Ishikawa (cell line): ENCODE measurements around the gene ROBO3.

ENCODE experiments used
- CEBPB ChIP-seq: IDR thresholded peaks from 2 replicates; pipeline ENCODE4 v1.6.1; 2012
- CREB1 ChIP-seq: IDR thresholded peaks from 2 replicates; pipeline ENCODE4 v1.6.1; 2012; ENCODE audit warnings: low read depth
- EGR1 ChIP-seq: IDR thresholded peaks from 2 replicates; pipeline ENCODE4 v1.6.1; 2012
- EP300 ChIP-seq: IDR thresholded peaks from 2 replicates; pipeline ENCODE4 v1.6.1; 2012; ENCODE audit warnings: borderline replicate concordance
- FOXM1 ChIP-seq: IDR thresholded peaks from 2 replicates; pipeline ENCODE4 v1.6.1; 2012; ENCODE audit warnings: low read depth, borderline replicate concordance
- NFIC ChIP-seq: IDR thresholded peaks from 2 replicates; pipeline ENCODE4 v1.6.1; 2012
- RAD21 ChIP-seq: IDR thresholded peaks from 2 replicates; pipeline ENCODE4 v1.6.1; 2012; ENCODE audit warnings: low read depth
- TAF1 ChIP-seq: IDR thresholded peaks from 2 replicates; pipeline ENCODE4 v1.6.1; 2012; ENCODE audit warnings: low read depth, mild to moderate bottlenecking
- TCF12 ChIP-seq: IDR thresholded peaks from 2 replicates; pipeline ENCODE4 v1.6.1; 2012; ENCODE audit warnings: low read depth
- TEAD4 ChIP-seq: IDR thresholded peaks from 2 replicates; pipeline ENCODE4 v1.6.1; 2012
- YY1 ChIP-seq: IDR thresholded peaks from 2 replicates; pipeline ENCODE4 v1.6.1; 2012; ENCODE audit warnings: low read depth
- ZBTB7A ChIP-seq: IDR thresholded peaks from 2 replicates; pipeline ENCODE4 v1.6.1; 2012; ENCODE audit warnings: low read depth
- TF ChIP-seq, protein P1 (sequence below): IDR thresholded peaks from 2 replicates; pipeline ENCODE4 v1.6.1; 2012; ENCODE audit warnings: low read depth, mild to moderate bottlenecking
- TF ChIP-seq, protein P2 (sequence below): IDR thresholded peaks from 2 replicates; pipeline ENCODE4 v1.6.1; 2012
- TF ChIP-seq, protein P3 (sequence below): IDR thresholded peaks from 2 replicates; pipeline ENCODE4 v1.6.1; 2012

The ROBO3 gene

DNA sequence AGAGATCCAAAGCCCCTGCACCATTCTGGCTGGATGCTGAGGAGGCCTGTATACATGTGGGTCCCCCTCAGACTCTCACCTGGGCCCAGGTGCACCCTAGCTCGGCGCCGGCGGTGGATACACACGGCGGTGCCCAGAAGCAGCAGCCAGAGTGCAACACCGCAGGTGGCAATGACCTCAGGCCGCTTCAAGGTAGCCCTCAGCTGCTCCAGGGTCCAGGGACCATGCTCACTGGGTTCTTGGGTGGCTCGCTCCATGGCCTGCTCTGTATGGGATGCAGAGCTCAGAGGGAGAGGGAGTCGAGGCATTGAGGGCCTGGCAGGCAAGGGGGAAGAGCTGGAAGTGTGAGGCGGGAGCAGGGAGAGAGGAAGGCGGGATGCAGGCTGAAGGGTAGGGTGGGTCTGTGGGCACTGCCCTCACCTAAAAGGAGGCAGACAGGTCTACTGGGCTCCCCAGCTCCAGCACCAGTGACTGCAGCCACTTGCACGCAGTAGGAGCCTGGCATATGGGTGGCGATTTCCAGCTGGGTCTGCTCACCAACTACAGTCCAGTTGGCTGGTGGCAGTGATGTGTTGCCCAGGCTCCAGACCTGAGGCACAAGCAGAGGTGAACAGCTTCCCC, 28.7 kb downstream of the ROBO3 start:
- no peak for TF ChIP-seq RAD21
- no peak for TF ChIP-seq CEBPB
- TF ChIP-seq, protein P1, sequence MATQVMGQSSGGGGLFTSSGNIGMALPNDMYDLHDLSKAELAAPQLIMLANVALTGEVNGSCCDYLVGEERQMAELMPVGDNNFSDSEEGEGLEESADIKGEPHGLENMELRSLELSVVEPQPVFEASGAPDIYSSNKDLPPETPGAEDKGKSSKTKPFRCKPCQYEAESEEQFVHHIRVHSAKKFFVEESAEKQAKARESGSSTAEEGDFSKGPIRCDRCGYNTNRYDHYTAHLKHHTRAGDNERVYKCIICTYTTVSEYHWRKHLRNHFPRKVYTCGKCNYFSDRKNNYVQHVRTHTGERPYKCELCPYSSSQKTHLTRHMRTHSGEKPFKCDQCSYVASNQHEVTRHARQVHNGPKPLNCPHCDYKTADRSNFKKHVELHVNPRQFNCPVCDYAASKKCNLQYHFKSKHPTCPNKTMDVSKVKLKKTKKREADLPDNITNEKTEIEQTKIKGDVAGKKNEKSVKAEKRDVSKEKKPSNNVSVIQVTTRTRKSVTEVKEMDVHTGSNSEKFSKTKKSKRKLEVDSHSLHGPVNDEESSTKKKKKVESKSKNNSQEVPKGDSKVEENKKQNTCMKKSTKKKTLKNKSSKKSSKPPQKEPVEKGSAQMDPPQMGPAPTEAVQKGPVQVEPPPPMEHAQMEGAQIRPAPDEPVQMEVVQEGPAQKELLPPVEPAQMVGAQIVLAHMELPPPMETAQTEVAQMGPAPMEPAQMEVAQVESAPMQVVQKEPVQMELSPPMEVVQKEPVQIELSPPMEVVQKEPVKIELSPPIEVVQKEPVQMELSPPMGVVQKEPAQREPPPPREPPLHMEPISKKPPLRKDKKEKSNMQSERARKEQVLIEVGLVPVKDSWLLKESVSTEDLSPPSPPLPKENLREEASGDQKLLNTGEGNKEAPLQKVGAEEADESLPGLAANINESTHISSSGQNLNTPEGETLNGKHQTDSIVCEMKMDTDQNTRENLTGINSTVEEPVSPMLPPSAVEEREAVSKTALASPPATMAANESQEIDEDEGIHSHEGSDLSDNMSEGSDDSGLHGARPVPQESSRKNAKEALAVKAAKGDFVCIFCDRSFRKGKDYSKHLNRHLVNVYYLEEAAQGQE, result no peak
- TF ChIP-seq CREB1, result no peak
- no peak for TF ChIP-seq NFIC
- no peak for TF ChIP-seq ZBTB7A
- no peak for TF ChIP-seq YY1
- no peak for TF ChIP-seq TEAD4
- TF ChIP-seq TCF12, result no peak
- no peak for TF ChIP-seq FOXM1
- TF ChIP-seq TAF1, result no peak

DNA sequence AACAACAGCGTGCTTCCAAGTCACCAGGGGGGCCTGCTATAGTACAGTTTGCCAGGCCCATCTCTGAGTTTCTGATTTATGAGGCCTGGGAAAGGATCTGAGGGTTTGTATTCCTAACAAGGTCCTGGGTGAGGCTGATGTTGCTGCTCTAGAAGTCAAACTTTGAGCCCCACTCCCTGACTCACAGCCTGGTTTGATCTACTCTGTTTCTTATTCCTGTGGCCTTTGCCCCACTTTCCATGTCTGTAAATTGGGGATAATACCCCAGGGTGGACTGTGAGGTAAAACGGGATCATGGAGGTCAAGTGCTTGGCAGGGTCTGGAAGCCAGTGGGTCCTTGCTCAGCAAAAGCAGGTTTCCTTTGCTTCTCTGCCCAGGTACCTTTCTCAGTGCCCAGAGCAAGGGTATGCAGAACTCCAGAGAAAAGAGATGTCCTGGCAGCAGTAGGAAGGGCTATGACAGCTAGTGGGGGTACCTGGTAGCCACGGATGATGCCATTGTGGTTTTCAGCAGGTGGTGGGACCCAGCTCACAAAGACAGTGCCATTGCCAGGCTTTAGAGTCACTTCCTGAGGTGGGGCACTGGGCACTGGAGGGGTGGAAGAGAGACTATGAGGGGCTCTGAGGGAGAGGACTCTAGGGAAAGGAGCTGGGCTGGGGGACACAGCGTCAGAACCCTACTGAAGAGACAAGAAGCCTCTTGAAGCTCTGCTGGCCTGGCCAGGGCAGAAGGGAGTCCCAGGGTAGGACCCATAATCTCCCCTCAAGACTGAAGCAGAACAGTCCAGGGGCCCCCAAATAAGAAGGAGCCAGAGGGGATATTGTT, 29.6 kb downstream of the ROBO3 start:
- TF ChIP-seq EP300 (no peak), FOXM1 (no peak), CREB1 (no peak), YY1 (no peak)
- TF ChIP-seq, protein P2, sequence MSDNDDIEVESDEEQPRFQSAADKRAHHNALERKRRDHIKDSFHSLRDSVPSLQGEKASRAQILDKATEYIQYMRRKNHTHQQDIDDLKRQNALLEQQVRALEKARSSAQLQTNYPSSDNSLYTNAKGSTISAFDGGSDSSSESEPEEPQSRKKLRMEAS, result no peak

DNA sequence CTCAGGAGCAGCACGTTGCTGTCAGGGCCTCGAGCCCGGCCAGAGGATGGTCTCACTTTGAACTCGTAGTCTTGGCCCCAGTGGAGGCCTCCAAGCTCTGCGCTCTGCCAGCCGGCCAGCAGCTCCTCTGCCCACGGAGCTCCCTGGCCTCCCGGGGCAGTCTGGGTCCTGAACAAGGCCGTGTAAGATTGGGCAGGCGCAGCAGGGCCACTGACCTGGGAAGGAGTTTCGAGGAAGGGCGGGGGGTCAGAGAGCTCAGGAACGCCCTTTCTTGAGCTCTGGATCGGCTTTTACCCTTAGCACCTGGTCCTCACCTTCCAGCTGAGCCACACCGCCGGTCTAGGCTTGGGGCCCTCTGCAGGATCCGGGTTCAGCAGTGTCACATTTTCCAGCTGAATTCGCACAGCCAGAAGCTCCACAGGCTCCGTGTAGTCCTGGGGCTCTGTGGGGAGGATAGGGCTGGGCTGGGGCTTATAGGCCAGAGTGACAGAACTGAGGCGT, 30.3 kb downstream of the ROBO3 start:
- TF ChIP-seq TCF12 (no peak), TAF1 (no peak), EP300 (no peak), CREB1 (no peak), RAD21 (no peak), EGR1 (no peak), NFIC (no peak), CEBPB (no peak)

DNA sequence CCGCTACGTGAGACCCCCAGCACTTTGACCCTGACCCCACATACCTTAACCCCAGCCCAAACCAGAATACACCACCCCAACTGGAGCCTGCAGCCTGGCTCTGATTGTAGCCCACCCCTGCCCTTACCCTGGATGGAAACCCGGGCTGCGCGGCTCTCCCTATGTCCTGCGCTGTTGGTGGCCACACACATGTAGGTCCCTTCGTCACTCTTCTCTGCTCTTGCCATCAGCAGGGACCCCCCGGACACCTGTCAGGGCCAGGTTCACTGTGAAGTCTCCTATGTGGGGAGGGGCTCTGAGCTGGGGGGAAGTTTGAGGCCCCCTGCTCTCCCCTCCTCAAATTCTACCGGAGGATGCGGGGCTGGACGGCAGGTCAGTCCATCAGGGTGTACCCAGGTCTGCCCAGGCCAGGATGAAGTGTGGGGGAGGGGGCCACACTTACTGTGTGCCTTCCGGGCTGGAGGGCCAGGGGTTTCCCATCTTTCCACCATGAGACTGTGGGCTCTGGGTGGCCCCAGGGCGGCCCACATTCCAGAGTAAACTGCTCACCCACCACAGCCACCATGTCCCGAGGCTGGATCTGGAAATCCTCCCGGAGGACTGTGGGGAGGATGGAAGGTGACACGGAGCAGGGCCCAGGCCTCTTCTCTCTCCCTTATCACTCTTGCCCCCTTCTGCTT, 31.0 kb downstream of the ROBO3 start:
- TF ChIP-seq TEAD4, result no peak
- TF ChIP-seq, protein P1, result no peak

DNA sequence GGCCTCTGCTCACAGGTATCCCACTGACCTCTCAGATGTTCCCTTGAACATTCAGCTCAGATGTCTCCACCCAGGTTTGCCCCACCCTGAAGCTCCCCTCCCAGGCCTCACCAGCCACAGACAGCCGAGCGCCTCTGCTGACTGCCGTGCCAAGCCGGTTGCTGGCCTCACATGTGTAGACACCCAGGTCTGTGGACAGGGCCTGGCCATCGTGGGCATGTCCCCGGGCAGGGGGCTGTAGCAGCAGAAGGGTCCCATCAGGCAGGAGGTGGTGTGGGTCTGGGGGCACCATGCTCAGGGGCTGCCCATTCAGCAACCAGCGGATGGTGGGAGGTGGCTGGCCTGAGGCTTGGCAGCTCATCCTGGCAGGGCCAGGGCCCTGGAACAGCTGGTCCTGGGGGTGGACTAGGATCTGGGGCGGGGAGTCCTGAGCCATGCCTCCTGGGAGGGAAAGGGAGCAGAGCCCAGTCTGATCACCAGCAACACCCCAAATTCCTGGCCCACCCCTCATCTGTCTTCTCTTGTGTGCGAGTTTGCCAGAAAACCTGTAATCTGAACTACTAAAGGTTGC, 31.7 kb downstream of the ROBO3 start:
- TF ChIP-seq, protein P2, result no peak
- TF ChIP-seq, protein P1, result no peak
- TF ChIP-seq TCF12, result no peak
- no peak for TF ChIP-seq CREB1
- no peak for TF ChIP-seq FOXM1
- TF ChIP-seq EGR1, result no peak
- no peak for TF ChIP-seq NFIC
- TF ChIP-seq TAF1, result no peak
- no peak for TF ChIP-seq ZBTB7A
- TF ChIP-seq CEBPB, result no peak
- no peak for TF ChIP-seq TEAD4
- no peak for TF ChIP-seq RAD21
- no peak for TF ChIP-seq EP300
- no peak for TF ChIP-seq YY1
- TF ChIP-seq, protein P3, sequence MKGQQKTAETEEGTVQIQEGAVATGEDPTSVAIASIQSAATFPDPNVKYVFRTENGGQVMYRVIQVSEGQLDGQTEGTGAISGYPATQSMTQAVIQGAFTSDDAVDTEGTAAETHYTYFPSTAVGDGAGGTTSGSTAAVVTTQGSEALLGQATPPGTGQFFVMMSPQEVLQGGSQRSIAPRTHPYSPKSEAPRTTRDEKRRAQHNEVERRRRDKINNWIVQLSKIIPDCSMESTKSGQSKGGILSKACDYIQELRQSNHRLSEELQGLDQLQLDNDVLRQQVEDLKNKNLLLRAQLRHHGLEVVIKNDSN, result no peak
